ENCODE measurements around the gene DNER. TPM values are rescaled to one million over a fixed set of nuclear protein-coding genes. Genes with fewer than 3 reads are reported as not detected.

Gene DNER
- total and polyA plus RNA-seq, 2 of the 4 experiments (the other 2 are of a cell fraction) = under 0.01 to 0.14 TPM

GRCh38 chr2:229703909-229704630, 10.3 kb downstream of the DNER start:
- DNase-seq = no peak
- no peaks in the 10 kb centered on the region for H3K4me1 ChIP-seq (ENCODE audit: control insufficient read depth, insufficient read depth, low read length)
- H3K4ac ChIP-seq (ENCODE audit: low read depth, low read length) = no peak overlapping the region
- H3K27ac ChIP-seq (ENCODE audit: insufficient read depth, low read length) = no peak overlapping the region
- dilution Hi-C loops (cut with HindIII; ENCODE audit: low sequenced_read_pairs, unreplicated experiment) (no loop called here), in situ Hi-C loops (cut with MboI; ENCODE audit: low sequenced_read_pairs) (no loop called here), intact Hi-C loops (cut with micrococcal nuclease) (no loop called here)
- H3K56ac ChIP-seq (ENCODE audit: extremely low read depth, insufficient read depth, low read length) = no peak overlapping the region
- no peak overlapping the region for H2AK5ac ChIP-seq (ENCODE audit: low read depth, low read length)
- no TSS peak for BruUV-seq (replicated peaks)
- no peak overlapping the region for H2BK15ac ChIP-seq (ENCODE audit: low read depth, low read length)
- H3K4me3 ChIP-seq (ENCODE audit: insufficient read depth, low read depth, low read length) = no peak overlapping the region
- H2AFZ ChIP-seq (replicated peaks; ENCODE audit: low read length, poor library complexity) = no peak overlapping the region
- no peak overlapping the region for H3K18ac ChIP-seq (ENCODE audit: low read depth, low read length)
- H3K9me1 ChIP-seq (ENCODE audit: insufficient read depth, low read length) = no peaks in the 10 kb centered on the region
- no peak overlapping the region for H3K14ac ChIP-seq (replicated peaks; ENCODE audit: low read depth, low read length)
- H3K23ac ChIP-seq (ENCODE audit: low read depth, low read length) = no peak overlapping the region
- no peaks in the 10 kb centered on the region for H3K9me3 ChIP-seq (ENCODE audit: control insufficient read depth, insufficient read depth, low read length)
- H4K5ac ChIP-seq (ENCODE audit: low read depth, low read length) = no peak overlapping the region
- ChIA-PET CTCF (no interaction called here), POLR2A (ENCODE audit: unreplicated experiment) (no interaction called here)
- no peak for ATAC-seq (ENCODE audit: low read depth)
- H4K20me1 ChIP-seq (ENCODE audit: insufficient read depth, low read length) = no peaks in the 10 kb centered on the region
- no peaks in the 10 kb centered on the region for H3K79me1 ChIP-seq (ENCODE audit: low read depth in 1 of 2, low read length in 2 of 2)
- H3K9ac ChIP-seq (ENCODE audit: low read depth, low read length) = no peak overlapping the region
- no peak for TF ChIP-seq BHLHE40 (IDR thresholded peaks at IDR 0.05; ENCODE audit: low read depth, low read length)
- TF ChIP-seq FOS (IDR thresholded peaks at IDR 0.05; ENCODE audit: low read depth, low read length) = no peak
- no peak for TF ChIP-seq CHD1 (IDR thresholded peaks at IDR 0.05; ENCODE audit: low read depth, low read length)
- no peak overlapping the region for H3K4me2 ChIP-seq (ENCODE audit: low read depth, low read length)
- no peak overlapping the region for H4K91ac ChIP-seq (ENCODE audit: insufficient read depth, low read depth, low read length)
- no peak overlapping the region for H2AK9ac ChIP-seq (replicated peaks; ENCODE audit: low read depth, low read length, poor library complexity)
- H3K27me3 ChIP-seq (ENCODE audit: control insufficient read depth, insufficient read depth, low read length) = no peaks in the 10 kb centered on the region; the same call in 1 of the 2 replicates
- H2BK20ac ChIP-seq (ENCODE audit: low read depth, low read length) = no peak overlapping the region
- WGBS, 2 experiments (ENCODE audit: extremely low coverage in 2 of 2, insufficient read length in 1 of 2) = 20% methylated on average over 1 of the region's 5 CpGs; no CpG with 5 or more reads in 1 of the 2 experiments
- no peak overlapping the region for H2BK5ac ChIP-seq (ENCODE audit: low read depth, low read length, poor library complexity, severe bottlenecking)
- no peak overlapping the region for H2BK120ac ChIP-seq (ENCODE audit: low read depth, low read length)
- H3K36me3 ChIP-seq (ENCODE audit: control insufficient read depth, insufficient read depth, low read length) = no peaks in the 10 kb centered on the region
- H4K8ac ChIP-seq (ENCODE audit: low read depth in 2 of 2, low read length in 2 of 2) = no peak overlapping the region

All from IMR-90 (cell line).